ENCODE measurements around the gene PPOX. TPM values are rescaled to one million over a fixed set of nuclear protein-coding genes. Genes with fewer than 3 reads are reported as not detected.

The PPOX gene
- total RNA-seq, 1 experiment from 2014 or later: 14.3 TPM

DNA sequence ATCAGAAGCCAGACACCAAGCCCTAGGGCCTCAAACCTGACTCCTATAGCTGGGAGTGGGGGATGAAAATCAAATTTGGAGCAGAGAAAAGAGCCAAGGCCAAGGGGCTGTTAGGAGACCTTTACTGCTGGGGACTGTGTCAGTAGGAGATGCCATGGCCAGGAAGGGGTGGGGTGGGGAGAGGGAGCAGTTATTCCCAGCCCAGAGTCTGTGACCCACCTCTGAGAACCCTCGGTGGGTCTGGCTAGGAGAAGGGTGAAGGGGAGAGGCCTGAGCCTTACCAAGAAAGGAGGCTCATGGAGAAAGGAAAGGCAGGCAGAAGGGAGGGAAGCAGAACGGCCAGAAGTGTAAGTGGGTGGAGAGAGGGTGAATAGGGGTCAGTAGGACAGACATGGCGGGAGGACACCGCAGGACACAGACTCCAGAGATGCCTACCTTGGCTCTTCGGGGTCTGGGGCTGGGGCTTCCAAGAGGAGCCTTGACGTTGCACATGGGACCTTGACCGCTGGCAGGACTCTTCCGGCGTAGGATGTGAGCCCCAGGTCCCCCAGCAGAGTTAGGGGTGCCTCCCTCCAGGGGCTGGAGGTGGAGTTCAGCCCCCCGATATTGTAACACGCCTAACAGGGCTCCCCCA, 31.5 kb downstream of the PPOX start:
- DNase-seq (ENCODE audit: low spot score): no peak

DNA sequence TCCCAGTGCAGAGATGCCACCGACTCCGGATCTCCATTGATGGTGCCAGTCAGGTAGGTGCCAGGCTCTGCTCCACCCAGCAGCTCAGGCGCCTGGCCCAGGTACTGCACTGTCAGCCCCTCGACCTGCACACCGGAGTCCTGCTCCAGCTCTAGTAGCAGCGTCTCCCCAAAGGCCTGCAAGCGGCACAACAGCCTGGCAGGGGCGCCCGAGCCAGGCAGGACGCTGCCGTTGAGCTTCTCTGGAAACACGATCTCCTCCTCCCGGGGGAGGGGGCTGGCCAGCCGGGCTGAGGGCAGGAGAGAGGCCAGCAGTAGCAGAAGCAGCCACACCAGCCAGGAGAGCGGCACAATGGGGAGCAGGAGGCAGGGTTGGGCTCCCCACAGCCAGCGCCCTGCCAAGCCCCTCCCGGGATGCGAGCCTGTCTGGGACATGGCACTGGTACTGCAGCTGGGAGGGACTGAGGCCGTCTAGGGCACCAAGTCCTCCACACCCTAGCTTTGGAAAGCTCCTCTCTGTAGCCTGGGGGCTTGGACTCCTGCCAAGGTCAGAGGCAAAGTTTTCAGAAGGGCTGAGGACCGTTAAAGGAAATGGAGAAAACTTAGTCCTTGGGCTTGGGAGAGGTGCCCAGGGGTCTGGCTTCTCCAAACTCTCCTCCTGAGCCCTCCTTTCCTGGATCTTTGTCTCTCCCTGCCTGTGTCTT, 32.1 kb downstream of the PPOX start:
- no peak for DNase-seq (ENCODE audit: low spot score)

DNA sequence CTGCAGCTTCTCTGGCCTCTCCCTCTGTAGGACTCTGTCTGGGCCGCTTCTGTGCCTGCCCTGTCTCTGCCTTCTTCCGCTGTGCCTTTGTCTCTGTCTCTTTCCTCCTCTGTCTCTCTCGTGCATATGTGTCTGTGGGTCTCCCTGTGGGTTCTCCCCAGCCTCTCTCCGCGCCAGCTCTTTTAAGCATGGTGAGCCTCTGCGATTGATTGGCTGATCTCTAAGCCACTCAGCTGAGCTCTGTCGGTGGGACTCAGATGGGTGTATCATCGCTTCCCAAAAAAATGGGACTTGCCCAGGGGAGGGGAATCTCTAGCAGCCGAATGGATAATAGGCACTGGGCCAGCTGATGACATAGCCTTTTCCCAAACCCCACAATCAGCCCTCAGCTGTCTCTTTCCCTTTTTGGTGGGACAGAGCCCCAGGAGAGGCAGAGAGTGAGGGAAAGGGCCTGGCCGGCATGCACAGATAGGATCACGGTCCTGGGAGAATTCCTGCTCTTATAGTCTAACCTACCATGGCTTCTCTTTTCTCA, 32.7 kb downstream of the PPOX start, which contains the start of gene ADAMTS4:
Gene ADAMTS4 (minus strand): TSS at position 158 of the 535 bp plus-strand sequence. CDS start 427 bp downstream, outside the sequence.
- no peak for DNase-seq (ENCODE audit: low spot score)

DNA sequence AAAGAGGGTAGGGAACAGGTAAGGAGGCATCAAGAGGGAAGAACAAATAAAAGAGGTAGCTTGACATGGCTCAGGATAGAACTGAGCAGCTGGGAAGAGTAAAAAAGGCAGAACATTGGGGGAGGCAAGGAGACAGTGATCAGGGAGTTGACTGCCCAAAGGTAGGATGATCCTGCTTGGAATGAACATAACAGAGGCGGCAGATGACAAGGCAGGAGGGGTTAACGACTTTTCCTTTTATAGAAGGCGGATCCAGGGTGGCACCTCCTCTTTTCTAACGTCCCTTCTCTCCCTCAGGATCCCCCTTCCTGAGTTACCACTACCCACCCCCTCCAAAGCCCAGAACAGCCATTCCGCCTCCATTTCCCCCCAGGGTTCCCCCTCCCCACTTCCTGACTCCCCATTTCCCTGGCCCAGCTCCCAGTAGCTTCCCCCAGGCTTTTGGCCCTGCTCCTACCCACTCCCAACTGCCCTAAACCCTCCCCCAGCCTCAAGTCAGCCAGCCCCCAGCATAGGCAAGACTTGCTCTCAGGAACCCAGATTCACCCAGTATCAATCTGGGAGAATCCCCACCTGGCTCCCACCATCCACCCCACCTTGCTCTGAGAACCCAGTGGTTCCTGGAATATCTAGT, 33.4 kb downstream of the PPOX start:
- no peak for DNase-seq (ENCODE audit: low spot score)

GRCh38 chr1:161200421-161200991, 34.3 kb downstream of the PPOX start:
- no peak for DNase-seq (ENCODE audit: low spot score)

GRCh38 chr1:161200992-161201835, 35.0 kb downstream of the PPOX start:
- DNase-seq (ENCODE audit: low spot score): no peak

GRCh38 chr1:161201836-161202712, 35.8 kb downstream of the PPOX start, which contains the start of gene NDUFS2:
Gene NDUFS2, plus strand, starts transcription at chr1:161202367. Its CDS starts 19 bp downstream, at chr1:161202386.
- peak; percentile 98 for DNase-seq (ENCODE audit: low spot score)

DNA sequence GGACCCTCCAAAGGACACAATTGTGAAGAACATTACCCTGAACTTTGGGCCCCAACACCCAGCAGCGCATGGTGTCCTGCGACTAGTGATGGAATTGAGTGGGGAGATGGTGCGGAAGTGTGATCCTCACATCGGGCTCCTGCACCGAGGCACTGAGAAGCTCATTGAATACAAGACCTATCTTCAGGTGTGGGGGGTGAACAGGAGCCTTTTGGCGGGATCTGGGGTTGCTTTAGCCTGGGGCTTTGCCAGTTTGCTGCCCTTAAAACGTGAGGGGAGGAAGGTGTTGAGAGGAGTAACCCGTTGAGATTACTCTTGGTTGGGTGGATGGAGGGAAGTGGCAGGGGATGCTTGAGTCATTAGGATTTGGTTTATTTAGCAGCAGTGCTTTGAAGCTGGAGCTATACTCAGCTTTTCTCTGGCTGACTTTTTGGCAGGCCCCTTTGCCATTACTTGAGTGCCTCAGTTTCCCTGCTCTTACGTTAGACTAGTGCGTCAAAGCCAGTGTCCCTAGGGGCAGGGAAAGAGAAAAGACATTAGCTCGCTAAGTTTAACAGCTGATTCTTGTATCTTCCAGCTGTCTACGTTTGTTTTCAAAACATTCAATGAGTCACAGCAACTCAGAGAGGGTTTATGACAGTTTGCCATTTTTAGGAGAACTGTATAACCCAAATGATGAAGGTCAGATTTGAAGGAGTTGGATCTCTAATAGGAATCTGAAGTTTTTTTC, 40.4 kb downstream of the PPOX start:
- DNase-seq (ENCODE audit: low spot score): no peak

- no peak for DNase-seq (ENCODE audit: low spot score)
These were observed 40.9 kb downstream of the PPOX start for GRCh38 chr1:161207173-161207572.

GRCh38 chr1:161209790-161210409, 43.7 kb downstream of the PPOX start:
- DNase-seq (ENCODE audit: low spot score): peak; percentile 90

GRCh38 chr1:161214369-161214768, 48.1 kb downstream of the PPOX start:
- no peak for DNase-seq (ENCODE audit: low spot score)

DNA sequence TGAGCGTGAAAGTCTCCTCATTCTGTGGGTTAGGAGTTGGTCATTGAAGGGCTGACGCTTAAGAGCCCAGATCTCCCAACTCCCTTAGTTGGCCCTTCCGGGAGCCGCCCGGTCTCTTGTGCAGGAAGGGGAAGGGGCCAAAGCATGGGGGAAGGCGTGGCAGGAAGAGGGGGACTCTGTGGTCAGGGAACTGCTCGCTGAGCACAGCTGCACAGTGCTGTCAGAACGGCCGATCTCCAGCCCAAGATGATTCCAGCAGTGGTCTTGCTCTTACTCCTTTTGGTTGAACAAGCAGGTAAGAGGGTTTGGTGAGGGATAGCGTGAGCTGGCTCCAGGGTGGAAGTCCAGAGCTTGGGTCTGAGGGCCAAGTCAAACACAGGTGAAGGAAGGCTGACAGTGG, 48.9 kb downstream of the PPOX start, which contains the start of gene FCER1G:
Gene FCER1G (plus strand): TSS at position 220 of the 400 bp plus-strand sequence. CDS start 27 bp downstream, at position 247.
- DNase-seq (ENCODE audit: low spot score): no peak

GRCh38 chr1:161216945-161217712, 50.9 kb downstream of the PPOX start:
- DNase-seq (ENCODE audit: low spot score): no peak

DNA sequence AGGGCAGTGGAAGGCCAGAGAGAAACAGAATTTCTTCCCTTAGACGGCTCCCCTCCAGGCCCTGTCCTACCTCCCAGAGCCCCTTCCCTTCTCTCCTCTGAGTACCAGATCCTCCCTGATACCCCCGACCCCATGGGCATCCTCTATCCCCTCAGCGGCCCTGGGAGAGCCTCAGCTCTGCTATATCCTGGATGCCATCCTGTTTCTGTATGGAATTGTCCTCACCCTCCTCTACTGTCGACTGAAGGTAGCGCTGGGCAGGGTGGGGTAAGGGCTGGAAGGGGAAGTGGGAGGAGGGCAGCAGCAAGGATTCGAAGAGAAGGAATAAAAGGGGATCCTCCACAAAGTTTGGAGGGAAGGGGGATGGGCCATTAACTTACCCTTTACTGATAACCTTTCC, 51.6 kb downstream of the PPOX start:
- no peak for DNase-seq (ENCODE audit: low spot score)

- DNase-seq (ENCODE audit: low spot score): no peak
These were observed 52.3 kb downstream of the PPOX start for GRCh38 chr1:161218301-161219077.

- no peak for DNase-seq (ENCODE audit: low spot score)
These were observed 53.1 kb downstream of the PPOX start for GRCh38 chr1:161219078-161219892.

All from HT-29 (cell line).